Measurements from ENCODE around the gene CTBP1.
"Not testable (repeated sequence)": the region's sequence is repeated elsewhere in the genome, so short reads cannot be mapped to it uniquely, and the experiment has no call there.

The CTBP1 gene

GRCh38 chr4:1237261-1237660 is 11.7 kb downstream of the CTBP1 start:
- not testable (repeated sequence) for DNase-seq

- DNase-seq, result not testable (repeated sequence)
These were observed 12.1 kb downstream of the CTBP1 start for GRCh38 chr4:1236836-1237235.

DNA sequence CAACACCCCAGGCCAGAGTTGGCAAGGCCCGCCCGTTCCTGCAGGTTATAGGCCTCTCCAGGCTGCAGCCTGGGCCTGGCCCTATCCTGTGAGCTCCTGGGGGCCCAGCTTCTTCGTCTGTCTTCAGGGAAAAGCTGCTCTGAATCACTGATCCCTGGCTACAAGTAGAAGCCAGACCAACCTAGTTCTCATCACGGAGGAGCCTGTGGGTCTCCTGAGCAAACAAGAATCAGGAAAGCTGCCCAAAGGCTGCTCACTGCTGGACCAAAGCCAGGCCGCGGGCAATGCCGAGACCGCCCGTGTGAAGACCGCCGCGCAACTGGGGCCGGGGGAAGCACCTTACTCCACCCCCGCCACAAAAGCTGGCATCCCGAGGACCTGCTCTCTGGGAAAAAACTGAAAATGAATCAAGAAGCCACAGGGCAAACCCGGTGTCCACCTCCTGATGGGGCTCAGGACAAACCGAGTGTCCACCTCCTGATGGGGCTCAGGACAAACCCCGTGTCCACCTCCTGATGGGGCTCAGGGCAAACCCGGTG is 12.8 kb downstream of the CTBP1 start:
- DNase-seq, result no peak

DNA sequence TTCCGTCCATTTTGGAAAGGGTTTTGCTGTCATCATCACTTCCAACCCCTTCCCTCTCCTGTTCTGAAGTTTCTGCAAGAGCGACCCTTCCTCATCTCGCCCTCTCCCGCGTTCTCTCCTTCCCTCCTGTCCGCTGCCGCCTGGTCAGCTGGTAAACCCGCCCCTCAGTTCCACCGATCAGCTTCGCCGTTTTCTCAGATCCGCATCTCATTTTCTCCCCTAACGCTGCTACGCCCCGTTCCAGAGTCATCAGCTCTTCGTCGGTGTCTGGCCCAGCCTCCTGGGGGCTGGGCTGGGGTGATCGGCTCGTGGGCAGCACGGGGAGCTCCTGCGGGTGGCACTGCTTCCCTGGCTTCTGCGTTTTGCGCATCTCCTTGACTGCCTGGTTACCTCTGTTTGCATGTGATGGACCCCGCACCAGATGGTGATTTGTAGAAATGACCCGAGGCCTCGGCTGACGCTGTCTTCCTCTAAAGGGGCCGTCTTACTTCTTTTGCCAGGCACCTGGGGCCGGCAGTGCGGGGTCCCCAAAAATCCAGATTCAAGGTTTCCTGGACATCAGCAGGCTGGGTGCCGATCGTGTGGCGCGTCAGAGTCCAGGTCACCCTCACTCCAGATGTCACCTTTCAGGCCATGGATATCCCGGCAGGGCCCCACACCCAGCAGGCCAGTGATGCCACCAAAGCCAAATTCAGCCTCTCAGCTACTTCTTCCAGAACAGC is 13.4 kb downstream of the CTBP1 start:
- no peak for DNase-seq

DNA sequence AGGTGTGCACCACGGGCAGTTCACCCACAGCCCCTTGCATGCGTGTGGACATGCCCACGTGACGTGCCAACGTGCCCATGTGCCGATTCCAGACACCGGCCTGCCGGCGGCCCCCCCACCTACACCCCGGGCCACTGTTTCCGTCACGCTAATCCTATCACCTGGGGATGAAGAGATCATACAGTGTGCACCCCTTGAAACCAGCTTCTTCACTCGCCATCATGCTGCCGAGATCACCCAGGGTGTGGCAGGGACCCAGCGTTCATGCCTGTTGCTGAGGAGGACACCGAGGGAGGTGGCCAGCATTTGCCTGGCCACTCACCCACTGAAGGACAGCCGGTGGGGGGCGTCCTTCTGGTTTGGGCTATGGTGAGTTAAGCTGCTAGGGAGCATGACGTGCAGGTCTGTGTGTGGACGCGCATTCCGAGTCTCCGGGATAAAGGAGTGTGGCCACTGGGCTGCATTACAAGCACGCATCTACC is 14.1 kb downstream of the CTBP1 start:
- no peak for DNase-seq

GRCh38 chr4:1234309-1234695 is 14.6 kb downstream of the CTBP1 start:
- DNase-seq, result no peak

GRCh38 chr4:1233641-1234308 is 15.2 kb downstream of the CTBP1 start:
- DNase-seq, result no peak

GRCh38 chr4:1232661-1233621 is 16.0 kb downstream of the CTBP1 start:
- DNase-seq, result no peak

GRCh38 chr4:1231637-1232360 is 17.1 kb downstream of the CTBP1 start:
- DNase-seq, result no peak

GRCh38 chr4:1230971-1231636 is 17.8 kb downstream of the CTBP1 start:
- no peak for DNase-seq

DNA sequence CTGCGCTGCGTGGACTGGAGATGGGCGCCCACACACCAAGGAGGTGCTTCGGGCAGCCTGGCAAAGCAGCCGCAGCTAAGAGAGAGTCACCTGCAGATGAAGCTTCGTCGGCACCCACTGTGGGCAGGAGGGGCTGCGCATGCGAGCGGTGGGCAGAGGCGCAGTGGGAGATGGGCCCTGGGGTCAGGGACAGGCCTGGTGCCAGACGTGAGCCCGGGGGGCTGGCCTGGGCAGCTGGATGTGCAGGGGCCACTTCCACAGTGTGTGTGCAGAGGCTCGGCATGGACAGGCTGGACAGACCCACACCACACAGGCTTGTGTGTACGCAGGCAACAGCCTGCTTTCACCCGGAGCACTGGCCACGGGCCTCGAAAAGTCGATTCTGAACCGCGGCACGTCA is 18.6 kb downstream of the CTBP1 start:
- no peak for DNase-seq

GRCh38 chr4:1229117-1229849 is 19.6 kb downstream of the CTBP1 start:
- DNase-seq, result no peak

- no peak for DNase-seq
These were observed 21.1 kb downstream of the CTBP1 start for GRCh38 chr4:1227816-1228215.

DNA sequence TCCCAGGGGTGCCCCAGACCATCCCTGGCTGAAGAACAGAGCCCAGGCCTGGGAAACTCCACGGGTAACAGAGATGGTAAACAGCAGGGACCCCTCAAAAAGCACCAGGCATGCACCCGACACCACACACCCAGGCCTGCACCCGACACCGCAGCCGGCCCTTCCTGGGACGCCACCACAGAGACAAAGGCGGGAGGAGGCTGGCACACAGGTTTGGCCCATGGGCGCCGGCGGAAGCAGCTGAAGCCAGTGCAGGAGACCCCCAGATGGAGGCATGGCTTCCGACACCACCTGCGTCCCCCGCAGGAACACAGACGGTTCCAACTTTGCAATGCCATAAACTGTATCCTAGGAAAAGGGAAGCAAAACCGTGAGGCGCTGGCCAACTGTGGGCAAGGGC is 22.3 kb downstream of the CTBP1 start:
- DNase-seq, result no peak

DNA sequence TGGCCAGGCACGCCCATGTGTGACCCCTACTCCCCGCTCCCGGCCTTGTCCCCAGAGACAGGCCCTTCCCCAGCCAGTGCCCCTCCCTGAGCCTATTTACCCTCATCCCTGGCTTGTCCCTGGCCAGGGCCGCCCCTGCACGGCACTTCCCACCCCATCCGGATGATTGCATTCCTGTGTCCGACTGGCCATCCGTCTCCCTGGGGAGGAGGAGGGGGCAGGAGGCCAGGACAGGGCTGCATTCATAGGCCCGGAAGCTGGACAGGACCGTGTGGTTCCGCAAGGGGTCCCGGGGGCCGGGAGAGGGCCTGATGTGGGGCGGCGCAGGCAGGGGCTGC is 22.8 kb downstream of the CTBP1 start:
- DNase-seq, result no peak

DNA sequence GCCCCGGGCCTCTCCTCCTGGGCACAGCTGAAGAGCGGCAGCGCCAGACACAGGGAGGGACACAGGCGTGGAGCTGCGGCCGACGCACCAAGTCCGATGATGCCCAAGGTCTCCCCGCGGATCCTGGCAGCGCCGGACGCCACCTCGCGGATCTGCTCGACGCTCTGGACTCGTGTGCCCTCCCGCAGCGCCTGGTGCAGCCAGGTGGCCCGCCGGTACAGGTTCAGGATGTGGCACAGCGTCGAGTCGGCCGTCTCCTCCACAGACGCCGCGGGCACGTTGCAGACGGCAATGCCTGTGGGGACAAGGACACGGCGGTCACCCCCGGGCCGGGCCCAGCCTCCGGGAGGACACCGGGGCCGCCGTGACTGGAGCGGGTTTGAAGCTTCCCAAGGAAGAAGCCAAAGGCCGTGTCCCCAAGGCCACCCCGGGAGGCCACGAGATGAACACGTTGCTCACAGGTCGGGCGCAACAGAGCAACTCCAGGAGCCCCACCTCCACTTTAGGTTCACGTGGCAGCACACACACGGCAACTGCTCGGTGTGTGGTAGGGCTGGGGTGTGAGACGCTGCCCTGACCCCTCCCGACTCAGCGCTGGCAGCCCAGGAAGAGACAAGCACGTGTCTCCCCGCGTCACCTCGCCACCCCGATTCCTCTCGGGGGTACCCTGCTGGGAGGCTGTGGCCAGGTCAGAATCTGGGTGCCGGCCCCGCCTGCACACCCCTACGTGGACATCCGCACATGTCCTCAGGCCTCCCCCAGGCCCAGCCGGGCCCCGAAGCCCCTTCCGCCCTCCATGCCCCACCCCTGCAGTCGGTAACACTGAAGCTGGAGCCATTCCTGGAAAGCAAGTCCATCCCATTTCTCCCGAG is 23.4 kb downstream of the CTBP1 start:
- no peak for DNase-seq

DNA sequence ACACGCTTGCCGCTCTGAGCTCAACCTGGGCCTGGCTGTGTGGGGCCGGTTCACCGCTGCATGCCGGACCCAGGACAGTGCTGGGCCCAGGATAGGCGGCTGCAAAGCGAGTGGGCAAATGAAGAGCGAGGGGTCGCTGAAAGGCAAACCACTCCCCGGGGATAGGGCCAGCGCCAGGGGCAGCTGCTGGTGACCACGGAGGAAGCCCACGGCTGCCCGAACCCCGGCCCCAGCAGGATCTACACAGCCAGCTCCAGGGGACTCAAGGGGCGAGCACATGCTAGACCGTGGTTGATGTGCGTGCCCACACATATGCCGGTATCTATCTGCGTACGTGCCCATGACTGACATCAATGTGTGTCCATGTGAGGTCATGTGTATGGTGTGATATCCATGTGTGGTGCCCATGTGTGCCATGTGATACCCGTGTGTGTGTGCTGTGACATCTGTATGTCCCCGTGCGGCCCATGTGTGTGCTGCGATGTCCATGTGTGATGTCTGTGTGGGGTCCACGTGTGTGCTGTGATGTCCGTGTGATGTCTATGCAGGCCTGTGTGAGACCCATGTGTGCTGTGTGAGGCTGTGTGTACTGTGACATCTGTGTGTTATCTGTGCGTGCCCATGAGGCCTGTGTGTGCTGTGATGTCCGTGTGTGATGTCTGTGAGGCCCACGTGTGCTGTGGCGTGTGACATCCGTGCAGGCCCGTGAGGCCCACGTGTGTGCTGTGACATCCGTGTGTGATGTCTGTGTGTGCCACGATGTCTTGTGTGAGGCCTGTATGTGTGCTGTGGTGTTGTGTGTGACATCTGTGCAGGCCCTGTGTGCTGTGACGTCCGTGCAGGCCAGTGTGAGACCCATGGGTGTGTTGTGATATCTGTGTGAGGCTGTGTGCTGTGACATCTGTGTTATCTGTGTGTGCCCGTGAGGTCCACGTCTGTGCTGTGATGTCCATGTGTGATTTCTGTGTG is 24.8 kb downstream of the CTBP1 start:
- no peak for DNase-seq

DNA sequence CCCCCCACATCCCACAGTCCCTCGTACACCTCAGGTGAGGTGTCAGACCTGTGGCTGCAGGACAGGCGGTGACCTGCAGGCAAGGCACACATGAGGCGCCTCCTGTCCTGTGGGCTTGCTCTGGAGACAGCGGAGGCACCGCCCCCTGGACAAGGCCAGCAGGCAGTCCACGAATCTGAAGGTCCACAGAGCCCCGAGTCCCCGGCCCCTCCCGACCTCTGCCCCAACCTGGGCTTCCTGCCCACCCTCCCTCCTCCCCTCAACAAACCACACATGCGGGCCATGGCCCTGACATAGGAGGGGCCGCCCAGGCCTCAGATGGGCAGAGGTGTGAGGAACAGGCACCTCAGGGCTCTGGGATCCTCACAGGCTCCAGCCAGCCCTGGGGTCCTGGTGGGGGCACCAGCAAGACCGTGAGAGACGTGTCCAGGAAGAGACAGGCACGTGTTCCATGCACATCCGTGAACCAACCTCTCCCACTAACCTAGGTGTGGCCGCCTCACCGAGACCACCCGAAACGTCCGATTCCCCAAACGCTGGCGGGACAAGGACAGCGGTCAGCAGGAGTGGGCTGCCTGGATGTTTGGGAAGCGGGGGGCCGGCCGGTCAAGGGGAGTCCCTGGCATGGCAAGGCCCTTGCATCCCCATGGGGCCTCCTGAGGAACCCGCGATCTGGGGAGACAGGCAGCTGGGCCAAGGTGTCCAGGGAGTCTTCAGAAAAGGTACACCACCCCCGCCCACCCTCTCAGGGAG is 25.8 kb downstream of the CTBP1 start:
- DNase-seq, result no peak

Measured in activated CD8-positive, alpha-beta memory T cell treated with anti-CD3 and anti-CD28 coated beads for 24 hours (primary cell).